ENCODE data around the gene WASHC2C.
"Not testable (repeated sequence)": the region's sequence is repeated elsewhere in the genome, so short reads cannot be mapped to it uniquely, and the experiment has no call there.

WASHC2C gene

GRCh38 chr10:45726703-45727420 lies at the start of gene WASHC2C:
Gene WASHC2C (plus strand): TSS chr10:45727266. CDS start chr10:45727318, 52 bp downstream.
- H3K4me3 ChIP-seq (ENCODE audit: low read depth, low read length) = peak within 1 kb of the TSS; percentile 69
- peak; percentile 45 for DNase-seq (ENCODE audit: low read depth)

GRCh38 chr10:45678467-45678866 lies 48.6 kb upstream of the WASHC2C start:
- H3K4me3 ChIP-seq (ENCODE audit: low read depth, low read length); DNase-seq (ENCODE audit: low read depth): not testable (repeated sequence)

GRCh38 chr10:45710200-45710796 lies 16.8 kb upstream of the WASHC2C start:
- peak; percentile 58 for DNase-seq (ENCODE audit: low read depth)
- not testable (repeated sequence) for H3K4me3 ChIP-seq (ENCODE audit: low read depth, low read length)

GRCh38 chr10:45711223-45711622 lies 15.8 kb upstream of the WASHC2C start:
- H3K4me3 ChIP-seq (ENCODE audit: low read depth, low read length) = not testable (repeated sequence)
- DNase-seq (ENCODE audit: low read depth) = peak; percentile 26

DNA sequence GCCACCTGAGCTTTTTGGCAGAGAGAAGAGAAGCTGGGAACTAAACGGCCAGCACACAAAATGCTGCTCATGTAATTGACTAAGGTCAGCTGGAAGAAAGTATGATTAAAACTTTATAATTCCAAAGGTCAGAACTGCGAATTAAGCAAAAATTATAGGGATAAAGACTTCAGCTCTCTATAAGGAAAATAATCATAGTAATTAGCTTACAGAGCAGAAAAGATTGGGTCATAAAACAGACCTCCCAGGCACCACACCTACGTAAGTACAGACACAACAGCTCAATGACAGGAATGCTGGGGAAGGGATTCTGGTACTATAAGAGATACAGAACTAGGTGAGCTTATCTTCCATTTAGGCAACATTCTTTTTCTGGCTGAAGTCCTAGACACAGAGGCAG lies 10.0 kb upstream of the WASHC2C start:
- not testable (repeated sequence) for DNase-seq (ENCODE audit: low read depth); H3K4me3 ChIP-seq (ENCODE audit: low read depth, low read length)

GRCh38 chr10:45717642-45718041 lies 9.4 kb upstream of the WASHC2C start:
- not testable (repeated sequence) for DNase-seq (ENCODE audit: low read depth); H3K4me3 ChIP-seq (ENCODE audit: low read depth, low read length)

DNA sequence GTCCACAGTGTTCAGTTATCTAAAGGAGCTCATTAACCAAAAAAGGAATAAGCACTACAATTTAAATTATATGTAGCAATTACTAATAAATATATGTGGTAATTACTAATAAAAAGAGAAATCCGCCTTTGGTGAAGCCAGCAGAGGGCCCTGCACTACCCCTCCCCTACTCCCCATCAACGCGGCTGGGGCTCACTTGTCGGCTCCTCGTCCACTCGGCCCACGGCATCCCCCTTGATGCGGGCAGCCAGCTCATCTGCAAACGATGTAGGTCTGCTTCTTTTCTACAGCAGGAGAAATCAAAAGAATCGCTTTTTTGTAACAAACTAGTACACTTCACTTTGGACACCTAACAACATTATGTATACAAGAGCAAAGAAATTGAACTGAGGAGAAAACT lies 5.6 kb upstream of the WASHC2C start:
- not testable (repeated sequence) for H3K4me3 ChIP-seq (ENCODE audit: low read depth, low read length); DNase-seq (ENCODE audit: low read depth)

GRCh38 chr10:45723851-45724250 lies 3.2 kb upstream of the WASHC2C start:
- not testable (repeated sequence) for H3K4me3 ChIP-seq (ENCODE audit: low read depth, low read length); DNase-seq (ENCODE audit: low read depth)

DNA sequence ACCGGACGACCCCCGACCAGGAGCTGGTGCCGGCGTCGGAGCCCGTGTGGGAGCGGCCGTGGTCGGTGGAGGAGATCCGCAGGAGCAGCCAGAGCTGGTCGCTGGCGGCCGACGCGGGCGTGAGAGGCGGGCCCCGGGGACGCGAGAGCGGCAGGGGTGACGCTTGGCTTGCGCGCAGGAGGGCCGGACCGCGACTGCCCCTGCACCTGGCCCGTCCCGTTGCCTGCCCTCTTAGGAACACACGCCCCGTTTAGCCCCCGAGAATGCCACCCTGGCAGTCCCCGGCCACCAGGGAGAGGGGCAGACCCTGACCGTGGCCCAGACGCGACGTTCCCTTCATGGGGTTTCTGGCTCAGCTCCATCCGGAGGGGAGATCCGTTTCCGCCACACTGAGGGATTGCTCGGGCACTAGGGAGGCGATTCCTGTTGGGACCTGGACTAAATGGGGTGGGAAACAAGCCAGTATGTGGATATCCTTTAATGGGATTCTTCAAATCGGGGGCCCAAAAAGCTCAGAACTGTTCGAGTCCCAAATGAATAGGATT lies 427 bp downstream of the WASHC2C start:
- H3K4me3 ChIP-seq (ENCODE audit: low read depth, low read length) = peak overlapping the region; percentile 69
- DNase-seq (ENCODE audit: low read depth) = not testable (repeated sequence)

- DNase-seq (ENCODE audit: low read depth); H3K4me3 ChIP-seq (ENCODE audit: low read depth, low read length): not testable (repeated sequence)
These were observed 7.4 kb downstream of the WASHC2C start for GRCh38 chr10:45734449-45734848.

GRCh38 chr10:45734867-45735266 lies 7.8 kb downstream of the WASHC2C start:
- TF ChIP-seq CTCF (conservative IDR thresholded peaks at IDR 0.05; ENCODE audit: low read depth, low read length) = peak; percentile 31
- not testable (repeated sequence) for DNase-seq (ENCODE audit: low read depth); H3K4me3 ChIP-seq (ENCODE audit: low read depth, low read length)

DNA sequence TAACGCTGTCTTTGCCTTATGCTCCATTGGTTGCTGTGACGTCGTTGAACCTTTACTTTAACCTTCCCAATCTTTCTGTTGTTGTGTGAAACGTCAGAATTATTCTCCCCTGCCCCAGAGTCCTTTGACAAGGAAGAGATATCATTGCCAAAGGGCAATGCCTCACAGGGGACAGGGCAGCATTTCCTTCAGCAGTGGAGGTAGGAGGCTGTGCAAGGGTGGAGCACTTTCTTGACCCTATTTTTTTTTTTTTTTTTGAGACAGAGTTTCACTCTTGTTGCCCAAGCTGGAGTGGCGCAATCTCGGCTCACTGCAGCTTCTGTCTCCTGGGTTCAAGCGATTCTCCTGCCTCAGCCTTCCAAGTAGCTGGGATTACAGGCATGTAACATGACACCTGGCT lies 14.5 kb downstream of the WASHC2C start:
- not testable (repeated sequence) for DNase-seq (ENCODE audit: low read depth); H3K4me3 ChIP-seq (ENCODE audit: low read depth, low read length)

GRCh38 chr10:45742014-45742413 lies 14.9 kb downstream of the WASHC2C start:
- H3K4me3 ChIP-seq (ENCODE audit: low read depth, low read length) = not testable (repeated sequence)
- peak; percentile 37 for DNase-seq (ENCODE audit: low read depth)

GRCh38 chr10:45751141-45751540 lies 24.1 kb downstream of the WASHC2C start:
- H3K4me3 ChIP-seq (ENCODE audit: low read depth, low read length); DNase-seq (ENCODE audit: low read depth): not testable (repeated sequence)

- not testable (repeated sequence) for H3K4me3 ChIP-seq (ENCODE audit: low read depth, low read length); DNase-seq (ENCODE audit: low read depth)
These were observed 25.1 kb downstream of the WASHC2C start for GRCh38 chr10:45752210-45752609.

- peak; percentile 47 for DNase-seq (ENCODE audit: low read depth)
- H3K4me3 ChIP-seq (ENCODE audit: low read depth, low read length) = not testable (repeated sequence)
These were observed 27.0 kb downstream of the WASHC2C start for GRCh38 chr10:45753979-45754495.

GRCh38 chr10:45755083-45755482 lies 28.0 kb downstream of the WASHC2C start:
- H3K4me3 ChIP-seq (ENCODE audit: low read depth, low read length); DNase-seq (ENCODE audit: low read depth): not testable (repeated sequence)

- DNase-seq (ENCODE audit: low read depth); H3K4me3 ChIP-seq (ENCODE audit: low read depth, low read length): not testable (repeated sequence)
These were observed 29.0 kb downstream of the WASHC2C start for GRCh38 chr10:45756065-45756464.
